Panc1 (cell line): ENCODE results near the gene MAPK4.

Experiments
- POLR2AphosphoS5 ChIP-seq: IDR thresholded peaks from 2 replicates; pipeline ENCODE4 v1.6.1; 2012; ENCODE audit warnings: mild to moderate bottlenecking, low read depth, low read length, moderate library complexity
- TF ChIP-seq, protein P1 (sequence below): fragments of 450-650 bp; IDR thresholded peaks from 2 replicates; pipeline ENCODE4 v1.5.1; 2017; ENCODE audit warnings: mild to moderate bottlenecking

DNA sequence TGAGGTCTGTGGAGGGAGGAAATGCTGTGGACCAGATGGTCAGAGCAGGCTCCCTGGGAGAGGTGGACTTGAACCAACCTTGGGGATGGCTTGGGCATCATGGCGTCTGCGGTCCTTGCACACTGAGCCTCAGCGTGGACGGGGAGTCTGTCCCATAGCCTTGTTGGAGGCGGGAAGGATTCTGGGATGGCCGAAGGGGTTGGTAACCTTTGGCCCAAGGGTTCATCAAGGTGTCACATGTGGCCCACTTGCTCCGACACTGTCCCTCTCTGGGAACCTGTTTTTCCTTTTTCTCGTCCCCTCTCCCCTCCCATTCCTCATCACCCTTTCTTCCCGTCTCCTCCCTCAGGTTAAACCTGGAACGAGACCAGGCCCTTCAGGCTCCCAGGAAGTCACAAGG, 66.4 kb downstream of the MAPK4 start:
- TF ChIP-seq, protein P1, sequence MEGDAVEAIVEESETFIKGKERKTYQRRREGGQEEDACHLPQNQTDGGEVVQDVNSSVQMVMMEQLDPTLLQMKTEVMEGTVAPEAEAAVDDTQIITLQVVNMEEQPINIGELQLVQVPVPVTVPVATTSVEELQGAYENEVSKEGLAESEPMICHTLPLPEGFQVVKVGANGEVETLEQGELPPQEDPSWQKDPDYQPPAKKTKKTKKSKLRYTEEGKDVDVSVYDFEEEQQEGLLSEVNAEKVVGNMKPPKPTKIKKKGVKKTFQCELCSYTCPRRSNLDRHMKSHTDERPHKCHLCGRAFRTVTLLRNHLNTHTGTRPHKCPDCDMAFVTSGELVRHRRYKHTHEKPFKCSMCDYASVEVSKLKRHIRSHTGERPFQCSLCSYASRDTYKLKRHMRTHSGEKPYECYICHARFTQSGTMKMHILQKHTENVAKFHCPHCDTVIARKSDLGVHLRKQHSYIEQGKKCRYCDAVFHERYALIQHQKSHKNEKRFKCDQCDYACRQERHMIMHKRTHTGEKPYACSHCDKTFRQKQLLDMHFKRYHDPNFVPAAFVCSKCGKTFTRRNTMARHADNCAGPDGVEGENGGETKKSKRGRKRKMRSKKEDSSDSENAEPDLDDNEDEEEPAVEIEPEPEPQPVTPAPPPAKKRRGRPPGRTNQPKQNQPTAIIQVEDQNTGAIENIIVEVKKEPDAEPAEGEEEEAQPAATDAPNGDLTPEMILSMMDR, result no peak
- TF ChIP-seq POLR2AphosphoS5, result no peak
